Measurements from ENCODE around the gene CLTCL1.

The CLTCL1 gene

GRCh38 chr22:19253143-19253542, 38.4 kb downstream of the CLTCL1 start:
- no peak for DNase-seq (ENCODE audit: extremely low spot score)
- POLR2A ChIA-PET, result no interaction called here
- TF ChIP-seq ARNT (IDR thresholded peaks at IDR 0.05) (no peak), PKNOX1 (IDR thresholded peaks at IDR 0.05) (no peak), L3MBTL2 (conservative IDR thresholded peaks at IDR 0.05) (no peak), SP1 (IDR thresholded peaks at IDR 0.05) (no peak), FOXA1 (IDR thresholded peaks at IDR 0.05) (no peak), BHLHE40 (IDR thresholded peaks at IDR 0.05; ENCODE audit: borderline replicate concordance) (no peak), FOXK2 (IDR thresholded peaks at IDR 0.05) (no peak), LEF1 (IDR thresholded peaks at IDR 0.05; ENCODE audit: borderline replicate concordance) (no peak), TARDBP (IDR thresholded peaks at IDR 0.05) (no peak), SUZ12 (IDR thresholded peaks at IDR 0.05) (no peak), ZNF384 (IDR thresholded peaks at IDR 0.05) (no peak), ELF4 (IDR thresholded peaks at IDR 0.05) (no peak), NFRKB (IDR thresholded peaks at IDR 0.05) (no peak), FOXM1 (IDR thresholded peaks at IDR 0.05; ENCODE audit: borderline replicate concordance) (no peak), HDGF (IDR thresholded peaks at IDR 0.05; ENCODE audit: borderline replicate concordance) (no peak)
- CTCF ChIA-PET, result no interaction called here

GRCh38 chr22:19244600-19245352, 46.7 kb downstream of the CLTCL1 start:
- ChIA-PET CTCF (no interaction called here), POLR2A (no interaction called here)
- no peak for DNase-seq (ENCODE audit: extremely low spot score)
- TF ChIP-seq NFRKB (IDR thresholded peaks at IDR 0.05) (no peak), SP1 (IDR thresholded peaks at IDR 0.05) (no peak), ARNT (IDR thresholded peaks at IDR 0.05) (no peak), CTBP1 (IDR thresholded peaks at IDR 0.05; ENCODE audit: borderline replicate concordance) (no peak), FOXA1 (IDR thresholded peaks at IDR 0.05) (no peak), PKNOX1 (IDR thresholded peaks at IDR 0.05) (no peak), ELF4 (IDR thresholded peaks at IDR 0.05) (no peak), HDGF (IDR thresholded peaks at IDR 0.05; ENCODE audit: borderline replicate concordance) (no peak)

- CTCF ChIA-PET, result interaction anchor here (0.7 kb wide), 1 partner anchor 29 kb away, joined by 3 read pairs; no protein-coding TSS in a partner anchor
- POLR2A ChIA-PET, result interaction anchor here (0.7 kb wide), 1 partner anchor 49 kb away, joined by 3 read pairs; the partner anchor contains the start of gene CLTCL1
- DNase-seq (ENCODE audit: extremely low spot score), result no peak
- TF ChIP-seq TARDBP (IDR thresholded peaks at IDR 0.05) (no peak), CTBP1 (IDR thresholded peaks at IDR 0.05; ENCODE audit: borderline replicate concordance) (no peak)
These were observed 48.8 kb downstream of the CLTCL1 start for GRCh38 chr22:19242699-19243098.

- ChIA-PET POLR2A (no interaction called here), CTCF (interaction anchor here (0.6 to 0.7 kb wide), 2 partner anchors 16 to 61 kb away, joined by 3 to 6 read pairs; no protein-coding TSS in a partner anchor)
- TF ChIP-seq ARNT (IDR thresholded peaks at IDR 0.05) (no peak), BHLHE40 (IDR thresholded peaks at IDR 0.05; ENCODE audit: borderline replicate concordance) (no peak), ZNF384 (IDR thresholded peaks at IDR 0.05) (no peak), FOXK2 (IDR thresholded peaks at IDR 0.05) (no peak), CTBP1 (IDR thresholded peaks at IDR 0.05; ENCODE audit: borderline replicate concordance) (no peak), LEF1 (IDR thresholded peaks at IDR 0.05; ENCODE audit: borderline replicate concordance) (no peak), FOXM1 (IDR thresholded peaks at IDR 0.05; ENCODE audit: borderline replicate concordance) (no peak)
- no peak for DNase-seq (ENCODE audit: extremely low spot score)
These were observed 50.0 kb downstream of the CLTCL1 start for GRCh38 chr22:19241593-19241906.

- TF ChIP-seq PKNOX1 (IDR thresholded peaks at IDR 0.05) (no peak), FOXA1 (IDR thresholded peaks at IDR 0.05) (no peak), SUZ12 (IDR thresholded peaks at IDR 0.05) (no peak), FOXK2 (IDR thresholded peaks at IDR 0.05) (no peak), NFRKB (IDR thresholded peaks at IDR 0.05) (no peak), BHLHE40 (IDR thresholded peaks at IDR 0.05; ENCODE audit: borderline replicate concordance) (no peak), ZNF384 (IDR thresholded peaks at IDR 0.05) (no peak), FOXM1 (IDR thresholded peaks at IDR 0.05; ENCODE audit: borderline replicate concordance) (no peak), LEF1 (IDR thresholded peaks at IDR 0.05; ENCODE audit: borderline replicate concordance) (no peak), CTBP1 (IDR thresholded peaks at IDR 0.05; ENCODE audit: borderline replicate concordance) (no peak)
- ChIA-PET POLR2A (no interaction called here), CTCF (no interaction called here)
- no peak for DNase-seq (ENCODE audit: extremely low spot score)
These were observed 50.5 kb downstream of the CLTCL1 start for GRCh38 chr22:19240813-19241592.

GRCh38 chr22:19239464-19239863, 52.1 kb downstream of the CLTCL1 start:
- DNase-seq (ENCODE audit: extremely low spot score), result no peak
- ChIA-PET POLR2A (no interaction called here), CTCF (no interaction called here)
- TF ChIP-seq TARDBP (IDR thresholded peaks at IDR 0.05), result no peak

Measured in HEK293T (cell line).